Stimulated activated CD8-positive, alpha-beta memory T cell treated with anti-CD3 and anti-CD28 coated beads, Interleukin-4, amount 100 ng/mL, for 48 hours (primary cell): ENCODE measurements around the gene BRICD5.

ENCODE experiments used
- DNase-seq: peaks from one replicate; pipeline ENCODE4 v3.0.0-alpha.2; 2020

Gene BRICD5

GRCh38 chr16:2196981-2197511, 13.6 kb downstream of the BRICD5 start:
- DNase-seq = no peak

GRCh38 chr16:2196162-2196980, 14.3 kb downstream of the BRICD5 start, which contains the start of gene CASKIN1:
TSS of gene CASKIN1 (minus strand) at chr16:2196605. CDS start at chr16:2196432, 173 bp downstream.
- no peak for DNase-seq

DNA sequence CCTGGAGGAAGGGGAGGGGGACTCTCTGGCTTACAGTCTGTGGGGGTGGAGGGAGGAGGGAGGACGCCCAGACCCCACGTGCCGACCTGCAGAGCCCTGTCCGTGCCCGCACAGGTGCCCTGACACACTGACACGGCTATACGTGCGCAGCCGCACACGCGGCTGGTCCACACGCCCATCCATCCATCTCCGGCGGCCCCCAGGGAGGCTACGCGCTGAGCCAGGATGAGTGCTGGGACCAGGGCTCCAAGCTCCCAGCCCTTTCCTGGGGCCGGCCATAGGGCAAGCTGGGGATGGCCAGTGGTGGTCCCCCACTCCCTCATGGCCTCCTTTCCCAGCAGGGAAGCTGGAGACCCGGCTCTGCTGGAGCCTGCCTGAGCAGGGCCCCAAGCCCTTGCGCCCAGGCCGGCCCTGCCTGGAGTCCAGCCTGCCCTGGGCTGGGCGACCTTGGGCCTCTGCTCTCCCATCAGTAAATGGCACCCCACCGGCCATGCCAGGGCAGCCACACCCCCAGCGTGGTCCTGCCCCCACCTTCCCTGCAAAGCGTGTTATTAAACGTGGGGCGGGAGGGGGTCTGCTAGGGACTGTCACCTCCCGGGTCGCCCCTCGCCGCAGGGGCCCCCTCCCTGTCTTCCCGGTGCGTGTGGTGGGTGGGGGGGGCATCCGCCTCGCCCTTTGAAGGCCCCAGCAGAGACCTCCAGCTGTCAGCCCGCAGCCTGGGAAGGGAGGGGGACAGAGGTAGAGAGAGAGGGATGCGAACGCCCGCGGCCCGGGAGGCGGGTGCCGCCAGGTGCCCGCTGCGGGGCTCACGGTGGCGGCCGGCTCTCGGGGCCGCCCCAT, 15.1 kb downstream of the BRICD5 start:
- DNase-seq = no peak

DNA sequence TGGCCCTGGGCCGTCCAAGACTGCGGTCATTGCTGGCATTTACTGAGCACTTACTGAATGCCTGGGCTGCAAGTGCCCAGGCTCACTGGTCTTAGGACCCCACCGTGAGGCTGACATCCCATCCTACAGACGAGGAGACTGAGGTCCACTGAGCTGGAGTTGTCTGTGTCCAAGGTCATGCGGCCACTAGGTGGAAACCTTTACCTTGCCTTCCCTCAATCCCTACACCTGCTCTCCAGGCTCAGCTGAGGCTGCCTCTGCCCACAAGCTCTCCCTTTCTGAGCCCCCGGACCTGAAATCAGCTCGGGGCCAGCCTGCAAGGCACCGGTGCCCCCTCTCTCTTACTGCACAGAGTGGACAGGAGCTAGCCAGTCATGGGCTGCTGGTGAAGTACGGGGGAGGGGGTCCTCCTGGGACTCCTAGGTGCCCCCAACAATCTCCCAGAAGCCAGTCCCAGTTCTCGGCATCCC, 15.8 kb downstream of the BRICD5 start:
- DNase-seq = no peak

- DNase-seq = no peak
These were observed 16.4 kb downstream of the BRICD5 start for GRCh38 chr16:2194166-2194834.

GRCh38 chr16:2191446-2191706, 19.3 kb downstream of the BRICD5 start:
- no peak for DNase-seq

DNA sequence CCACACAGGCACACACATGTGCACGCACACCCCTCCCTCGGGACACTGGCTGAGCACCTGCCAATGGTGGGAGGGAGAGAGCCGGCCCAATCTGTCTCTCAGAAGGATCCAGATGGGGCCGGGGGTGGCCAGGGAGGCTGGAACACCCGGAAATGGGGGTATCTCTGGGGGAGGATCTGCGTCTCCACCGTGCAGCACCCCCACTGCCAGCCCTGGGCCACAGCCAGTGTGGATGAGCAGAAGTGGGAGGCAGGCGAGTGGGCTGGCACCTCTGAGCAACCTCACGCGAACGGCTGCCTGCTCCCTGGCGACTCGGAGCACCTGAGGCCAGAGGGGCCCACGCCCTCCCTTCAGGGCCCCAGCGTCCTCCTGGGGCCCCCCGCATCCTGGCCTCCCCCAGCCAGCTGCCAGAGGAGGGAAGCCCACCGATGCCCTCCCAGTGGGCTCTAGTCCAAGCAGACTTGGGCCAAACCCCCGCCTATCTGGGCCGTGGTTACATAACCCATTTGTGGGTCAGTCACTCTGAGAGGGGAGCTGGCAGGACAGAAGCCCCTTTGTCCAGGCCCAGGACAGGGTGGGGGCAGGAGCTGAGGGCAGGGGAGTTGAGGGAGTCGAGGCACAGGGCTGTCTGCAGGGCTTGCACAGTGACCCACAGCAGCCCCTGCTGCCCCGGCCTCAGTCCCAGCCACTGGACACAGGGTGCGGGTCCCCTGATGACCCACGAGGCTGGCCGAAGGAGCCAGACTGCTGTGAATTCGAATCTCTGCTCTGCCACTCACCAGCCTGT, 19.8 kb downstream of the BRICD5 start:
- DNase-seq = no peak

DNA sequence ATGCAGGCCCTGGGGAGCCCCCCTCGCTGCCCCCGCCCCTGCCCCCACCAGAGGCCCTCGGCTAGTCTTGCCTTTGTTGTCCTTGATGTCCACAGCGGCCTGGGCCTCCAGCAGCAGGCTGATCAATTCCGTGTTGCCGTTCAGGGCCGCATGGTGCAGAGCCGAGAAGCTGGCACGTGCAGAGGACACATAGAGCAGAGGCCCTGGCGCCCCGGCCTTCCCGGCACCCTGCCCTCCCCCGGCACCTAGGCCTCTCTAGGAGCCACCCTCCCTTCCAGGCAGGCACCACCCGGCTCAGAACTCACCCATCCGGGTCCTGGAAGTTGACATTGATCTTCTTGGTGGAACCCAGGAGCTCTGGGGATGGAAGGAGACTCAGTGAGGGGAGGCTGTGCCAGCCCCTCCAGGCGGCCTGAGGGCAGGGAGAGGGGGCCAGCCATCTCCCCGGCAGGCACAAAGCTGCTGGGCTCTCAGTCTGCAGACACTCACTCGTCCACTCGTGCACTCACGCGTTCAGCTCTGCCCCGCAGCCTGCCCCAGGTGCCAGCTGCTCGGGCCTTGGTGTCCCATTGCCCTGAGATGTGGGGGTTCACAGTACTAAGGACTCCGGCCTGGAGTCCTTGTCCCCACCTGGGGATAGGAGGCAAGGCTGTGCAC, 20.5 kb downstream of the BRICD5 start:
- no peak for DNase-seq

- no peak for DNase-seq
These were observed 21.3 kb downstream of the BRICD5 start for GRCh38 chr16:2189252-2189893.

DNA sequence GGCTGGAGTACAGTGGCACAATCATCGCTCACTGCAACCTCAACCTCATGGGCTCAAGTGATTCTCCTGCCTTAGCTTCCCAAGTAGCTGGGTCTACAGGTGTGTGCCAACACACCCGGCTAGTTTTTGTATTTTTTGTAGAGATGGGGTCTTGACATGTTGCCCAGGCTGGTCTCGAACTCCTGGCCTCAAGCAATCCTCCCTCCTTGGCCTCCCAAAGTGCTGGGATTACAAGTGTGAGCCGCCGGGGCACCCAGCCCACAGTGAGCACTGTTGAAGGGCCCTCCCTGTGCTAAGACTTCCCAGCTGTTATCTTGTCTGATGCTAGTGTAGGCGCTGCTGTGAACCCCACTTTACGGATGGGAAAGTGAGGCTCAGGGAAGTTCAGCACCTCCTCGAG, 22.3 kb downstream of the BRICD5 start:
- DNase-seq = no peak

- no peak for DNase-seq
These were observed 23.5 kb downstream of the BRICD5 start for GRCh38 chr16:2187212-2187611.

- DNase-seq = no peak
These were observed 24.2 kb downstream of the BRICD5 start for GRCh38 chr16:2186505-2186904.

DNA sequence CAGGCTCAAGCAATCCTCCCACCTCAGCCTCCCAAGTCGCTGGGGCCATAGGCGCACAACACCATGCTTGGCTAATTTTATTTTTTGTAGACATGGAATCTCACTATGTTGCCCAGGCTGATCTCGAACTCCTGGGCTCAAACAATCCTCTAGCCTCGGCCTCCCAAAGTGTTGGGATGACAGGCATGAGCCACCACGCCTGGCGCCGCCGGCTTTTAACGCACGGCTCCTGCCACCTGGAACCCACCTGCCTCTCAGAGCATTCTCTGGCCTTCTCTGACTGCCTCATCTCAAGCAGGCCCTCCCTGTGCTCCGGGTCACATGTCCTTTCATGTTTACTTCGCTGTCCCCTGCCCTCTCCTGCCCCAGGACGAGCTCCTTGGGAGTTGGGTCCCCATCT, 24.6 kb downstream of the BRICD5 start:
- no peak for DNase-seq

GRCh38 chr16:2184962-2185361, 25.7 kb downstream of the BRICD5 start:
- no peak for DNase-seq

GRCh38 chr16:2184346-2184745, 26.3 kb downstream of the BRICD5 start:
- DNase-seq = no peak

- no peak for DNase-seq
These were observed 27.0 kb downstream of the BRICD5 start for GRCh38 chr16:2183671-2184070.

GRCh38 chr16:2181952-2182351, 28.7 kb downstream of the BRICD5 start:
- no peak for DNase-seq

DNA sequence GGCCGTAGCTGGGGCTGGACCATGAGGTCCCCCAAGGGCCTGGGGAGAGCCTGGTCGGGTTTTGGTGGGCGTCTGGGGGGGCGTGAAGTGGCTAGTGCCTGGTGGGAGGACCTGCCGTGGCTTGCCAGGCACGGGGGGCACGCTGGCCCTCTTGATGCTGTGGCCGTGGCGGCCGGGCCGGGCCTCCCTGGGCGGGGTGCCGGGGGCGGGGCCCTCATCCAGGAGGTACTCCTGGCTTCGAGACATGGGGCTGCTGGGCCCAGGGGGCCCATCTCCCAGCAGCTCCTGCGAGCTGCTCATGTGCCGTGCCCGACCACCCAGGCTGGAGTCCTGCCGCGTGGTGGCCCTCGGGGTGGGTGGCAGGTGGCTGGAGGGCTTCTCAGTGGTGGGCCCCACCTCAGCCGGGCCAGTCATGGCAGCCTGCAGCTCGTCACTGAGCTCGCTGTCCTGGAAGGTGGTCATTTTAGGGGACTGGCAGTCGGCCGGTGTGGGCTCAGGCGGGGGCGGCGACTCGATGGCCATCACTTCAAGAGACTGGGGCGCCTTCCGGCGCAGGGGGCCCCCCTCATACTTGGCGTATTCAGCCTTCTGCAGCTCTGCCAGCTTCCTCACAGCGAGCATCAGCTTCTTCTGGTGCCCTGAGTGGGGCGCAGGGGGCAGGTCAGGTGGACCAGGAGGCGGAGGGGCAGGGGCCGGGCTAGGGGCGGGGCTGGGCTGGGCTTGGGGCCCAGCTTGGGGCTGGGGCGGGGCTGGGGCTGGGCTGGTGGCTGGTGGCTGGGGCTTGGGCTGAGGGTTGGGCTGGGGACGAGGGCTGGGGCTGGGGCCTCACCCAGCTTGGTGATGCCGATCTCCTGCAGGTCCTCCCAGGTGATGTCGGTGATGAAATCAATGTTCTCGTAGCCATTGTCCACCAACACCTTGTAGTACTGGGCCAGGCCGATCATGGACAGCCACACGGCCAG, 29.4 kb downstream of the BRICD5 start:
- no peak for DNase-seq

GRCh38 chr16:2180461-2180860, 30.2 kb downstream of the BRICD5 start:
- no peak for DNase-seq

GRCh38 chr16:2179576-2179975, 31.1 kb downstream of the BRICD5 start:
- DNase-seq = no peak
